Panc1 (cell line): ENCODE measurements around the gene TINAG.

Experiments
- CTCF ChIP-seq: fragments of 450-650 bp; IDR thresholded peaks from 2 replicates; pipeline ENCODE4 v1.5.1; 2017; ENCODE audit warnings: mild to moderate bottlenecking
- POLR2AphosphoS5 ChIP-seq: IDR thresholded peaks from 2 replicates; pipeline ENCODE4 v1.6.1; 2012; ENCODE audit warnings: mild to moderate bottlenecking, low read depth, low read length, moderate library complexity
- REST ChIP-seq, 2 experiments: IDR thresholded peaks; 2 replicates each; pipeline ENCODE4 v1.6.1; 2011 to 2012; ENCODE audit warnings: low read depth in 2 of 2, control low read depth in 1 of 2, low read length in 1 of 2, mild to moderate bottlenecking in 1 of 2, moderate library complexity in 1 of 2; ENCODE audit not compliant: insufficient read depth in 1 of 2
- SIN3A ChIP-seq: IDR thresholded peaks from 2 replicates; pipeline ENCODE4 v1.6.1; 2012; ENCODE audit warnings: low read depth, mild to moderate bottlenecking, low read length, moderate library complexity, borderline replicate concordance; ENCODE audit not compliant: insufficient read depth
- TCF7L2 ChIP-seq: IDR thresholded peaks from 2 replicates; pipeline ENCODE4 v1.6.1; 2011; ENCODE audit warnings: mild to moderate bottlenecking, low read depth, low read length, inconsistent platforms

- TF ChIP-seq CTCF: no peak
- no peak for TF ChIP-seq SIN3A
- TF ChIP-seq POLR2AphosphoS5: no peak
- no peak for TF ChIP-seq TCF7L2
- no peak for TF ChIP-seq REST (IDR thresholded peaks at IDR 0.05; ENCODE audit: insufficient read depth in 1 of 2, low read depth in 2 of 2, low read length in 1 of 2)
Measured at GRCh38 chr6:54291738-54292137, 16.5 kb upstream of the TINAG start.
